K562 (cell line): ENCODE data around the gene MYLK4. TPM values are rescaled to one million over a fixed set of nuclear protein-coding genes. Genes with fewer than 3 reads are reported as not detected.

Experiments used
- C11orf30 ChIP-seq: fragments of 450-650 bp; IDR thresholded peaks from 2 replicates; pipeline ENCODE4 v1.6.1; 2016; ENCODE audit warnings: low read depth, mild to moderate bottlenecking
- CBFB ChIP-seq: sonication (generic); formaldehyde crosslinking; IDR thresholded peaks from 2 replicates; pipeline ENCODE4 v1.4.0; 2020; ENCODE audit warnings: mild to moderate bottlenecking, missing genetic modification reagents
- CREB3 ChIP-seq: fragments of 450-650 bp; conservative IDR thresholded peaks from 2 replicates; pipeline ENCODE4 v1.6.1; 2016; ENCODE audit warnings: missing genetic modification characterization, low read depth, mild to moderate bottlenecking, missing compliant biosample characterization, moderate library complexity
- DDX20 ChIP-seq: fragments of 450-650 bp; IDR thresholded peaks from 2 replicates; pipeline ENCODE4 v1.6.1; 2016; ENCODE audit warnings: missing genetic modification characterization, low read depth, mild to moderate bottlenecking, missing compliant biosample characterization, moderate library complexity
- HMBOX1 ChIP-seq: sonication (generic); IDR thresholded peaks from 2 replicates; pipeline ENCODE4 v1.6.1; 2016
- KLF16 ChIP-seq: IDR thresholded peaks from 2 replicates; pipeline ENCODE4 v1.6.1; 2016; ENCODE audit warnings: antibody characterized with exemption
- NCOR1 ChIP-seq: fragments of 450-650 bp; IDR thresholded peaks from 2 replicates; pipeline ENCODE4 v1.6.1; 2016; ENCODE audit warnings: mild to moderate bottlenecking, moderate library complexity
- PCBP1 ChIP-seq: fragments of 200-400 bp; formaldehyde crosslinking; IDR thresholded peaks from 2 replicates; pipeline ENCODE4 v1.6.1; 2018; ENCODE audit warnings: mild to moderate bottlenecking, low read depth, low read length; ENCODE audit not compliant: poor library complexity, severe bottlenecking
- PKNOX1 ChIP-seq: fragments of 450-650 bp; IDR thresholded peaks from 2 replicates; pipeline ENCODE4 v1.6.1; 2016
- RREB1 ChIP-seq: fragments of 250-450 bp; sonication (Bioruptor Pico); IDR thresholded peaks from 2 replicates; pipeline ENCODE4 v1.4.0; 2020
- SIN3A ChIP-seq, 2 experiments: fragments of 150-350 bp in 1 of 2; IDR thresholded peaks; 2 replicates each; pipeline ENCODE4 v1.6.1; 2011 to 2016; ENCODE audit warnings: borderline replicate concordance in 2 of 2, low read depth in 2 of 2, low read length in 2 of 2, mild to moderate bottlenecking in 2 of 2, moderate library complexity in 2 of 2; ENCODE audit not compliant: control insufficient read depth in 1 of 2
- SUPT5H ChIP-seq: fragments of 450-650 bp; IDR thresholded peaks from 2 replicates; pipeline ENCODE4 v1.6.1; 2016
- THAP7 ChIP-seq: fragments of 250-450 bp; sonication (Bioruptor Pico); IDR thresholded peaks from 2 replicates; pipeline ENCODE4 v1.5.0; 2021
- polyA plus RNA-seq, 8 experiments: library from polyadenylated mRNA; depleted of rRNA in 4 of 8; stranded (reverse) in 5 of 8; unstranded in 3 of 8; fragments of >200 nt; fragmentation: Nextera tagmentation in 2 of 8; fragmentation: Illumina TruSeq in 1 of 8; extraction: Ambion mirVana in 2 of 8; extraction: Trizol in 1 of 8; gene quantifications; 2 replicates each; pipeline versions ENCODE4 v1.2.1 to v1.2.3, GENCODE V29; 2011 to 2014; ENCODE audit warnings: inconsistent platforms in 1 of 8, missing spikeins in 1 of 8
- total RNA-seq, 7 experiments: library from RNA; depleted of rRNA in 6 of 7; stranded (reverse); fragments of >200 nt in 6 of 7; fragmentation: Illumina TruSeq in 2 of 7; extraction: Trizol in 2 of 7; gene quantifications; 2 replicates each; pipeline versions ENCODE4 v1.2.1 to v1.2.3, GENCODE V29; 2011 to 2021; ENCODE audit warnings: low replicate concordance in 1 of 7
- TF ChIP-seq, protein P1 (sequence below): fragments of 450-650 bp; IDR thresholded peaks from one replicate; pipeline ENCODE4 v1.6.1; 2018; ENCODE audit warnings: mild to moderate bottlenecking, moderate library complexity; ENCODE audit not compliant: partially characterized antibody
- TF ChIP-seq, protein P2 (sequence below): sonication (generic); formaldehyde crosslinking; IDR thresholded peaks from 2 replicates; pipeline ENCODE4 v1.8.1; 2023; ENCODE audit warnings: mild to moderate bottlenecking, missing genetic modification reagents

The MYLK4 gene
- total and polyA plus RNA-seq, 9 of the 15 experiments (the other 6 are each of a cell fraction or from before 2014, with no cell fraction given), result 0.01 to 0.15 (median 0.06) TPM

DNA sequence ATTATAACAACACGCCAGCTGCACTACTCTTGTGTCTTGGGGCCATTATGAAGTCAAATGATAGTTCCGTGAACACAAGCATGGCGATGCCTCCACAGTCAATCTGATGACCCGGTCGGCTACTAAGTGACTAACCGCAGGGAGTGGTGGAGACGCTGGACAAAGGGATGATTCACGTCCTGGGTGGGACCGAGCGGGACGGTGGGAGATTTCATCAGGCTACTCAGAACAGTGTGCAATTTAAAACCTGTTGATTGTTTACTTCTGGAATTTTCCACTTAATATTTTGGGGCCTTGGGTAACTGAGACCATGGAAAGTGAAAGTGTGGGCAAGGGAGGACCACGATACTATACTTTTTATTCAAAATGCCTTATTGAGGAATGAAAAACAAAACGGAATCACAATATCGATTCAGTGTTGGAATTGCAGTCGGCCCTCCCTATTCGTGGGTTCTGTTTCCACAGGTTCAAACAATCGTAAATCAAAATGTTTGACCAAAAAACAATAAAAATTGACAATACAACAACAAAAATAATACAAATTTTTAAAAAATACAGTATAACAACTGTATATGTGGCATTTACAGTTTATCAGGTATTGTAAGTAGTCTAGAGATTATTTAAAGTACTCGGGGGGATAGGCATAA, 66.5 kb downstream of the MYLK4 start (continued):
- TF ChIP-seq RREB1, result no peak
- no peak for TF ChIP-seq CBFB
- no peak for TF ChIP-seq NCOR1
- TF ChIP-seq PKNOX1, result peak; percentile 74
- TF ChIP-seq CREB3, result no peak
- TF ChIP-seq THAP7 (CRISPR knock-in tag), result no peak
- no peak for TF ChIP-seq SUPT5H
- no peak for TF ChIP-seq KLF16
- no peak for TF ChIP-seq DDX20 (tag)
- TF ChIP-seq, protein P1, sequence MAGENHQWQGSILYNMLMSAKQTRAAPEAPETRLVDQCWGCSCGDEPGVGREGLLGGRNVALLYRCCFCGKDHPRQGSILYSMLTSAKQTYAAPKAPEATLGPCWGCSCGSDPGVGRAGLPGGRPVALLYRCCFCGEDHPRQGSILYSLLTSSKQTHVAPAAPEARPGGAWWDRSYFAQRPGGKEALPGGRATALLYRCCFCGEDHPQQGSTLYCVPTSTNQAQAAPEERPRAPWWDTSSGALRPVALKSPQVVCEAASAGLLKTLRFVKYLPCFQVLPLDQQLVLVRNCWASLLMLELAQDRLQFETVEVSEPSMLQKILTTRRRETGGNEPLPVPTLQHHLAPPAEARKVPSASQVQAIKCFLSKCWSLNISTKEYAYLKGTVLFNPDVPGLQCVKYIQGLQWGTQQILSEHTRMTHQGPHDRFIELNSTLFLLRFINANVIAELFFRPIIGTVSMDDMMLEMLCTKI, result no peak
- TF ChIP-seq, protein P2, sequence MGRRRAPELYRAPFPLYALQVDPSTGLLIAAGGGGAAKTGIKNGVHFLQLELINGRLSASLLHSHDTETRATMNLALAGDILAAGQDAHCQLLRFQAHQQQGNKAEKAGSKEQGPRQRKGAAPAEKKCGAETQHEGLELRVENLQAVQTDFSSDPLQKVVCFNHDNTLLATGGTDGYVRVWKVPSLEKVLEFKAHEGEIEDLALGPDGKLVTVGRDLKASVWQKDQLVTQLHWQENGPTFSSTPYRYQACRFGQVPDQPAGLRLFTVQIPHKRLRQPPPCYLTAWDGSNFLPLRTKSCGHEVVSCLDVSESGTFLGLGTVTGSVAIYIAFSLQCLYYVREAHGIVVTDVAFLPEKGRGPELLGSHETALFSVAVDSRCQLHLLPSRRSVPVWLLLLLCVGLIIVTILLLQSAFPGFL (CRISPR knock-in tag), result no peak
- no peak for TF ChIP-seq PCBP1
- TF ChIP-seq C11orf30, result 0 out of 2 replicates have a peak, but pooled peaks have one; percentile 1
- peak; percentile 65 for TF ChIP-seq HMBOX1
- TF ChIP-seq SIN3A (IDR thresholded peaks at IDR 0.05; ENCODE audit: borderline replicate concordance in 2 of 2, control insufficient read depth in 1 of 2, low read depth in 2 of 2, low read length in 2 of 2), result no peak
